Vagina (tissue), 2 donors: Measurements from ENCODE around the gene ADAMTS14.

ENCODE experiments used
- POLR2AphosphoS5 ChIP-seq, 2 donors: sonication (generic); formaldehyde crosslinking; IDR thresholded peaks; one replicate each; pipeline ENCODE4 v1.9.0; 2017; ENCODE audit warnings: antibody characterized with exemption in 2 of 2, mild to moderate bottlenecking in 2 of 2, low read depth in 1 of 2; ENCODE audit not compliant: insufficient read depth in 1 of 2
- TF ChIP-seq, protein P1 (sequence below), 3 experiments: fragments of 450-650 bp in 2 of 3; fragments of 200-600 bp in 1 of 3; sonication (generic) in 1 of 3; IDR thresholded peaks; one replicate each; pipeline ENCODE4 v1.5.1; 2017 to 2019; ENCODE audit warnings: antibody characterized with exemption in 3 of 3, mild to moderate bottlenecking in 2 of 3, moderate library complexity in 2 of 3

DNA sequence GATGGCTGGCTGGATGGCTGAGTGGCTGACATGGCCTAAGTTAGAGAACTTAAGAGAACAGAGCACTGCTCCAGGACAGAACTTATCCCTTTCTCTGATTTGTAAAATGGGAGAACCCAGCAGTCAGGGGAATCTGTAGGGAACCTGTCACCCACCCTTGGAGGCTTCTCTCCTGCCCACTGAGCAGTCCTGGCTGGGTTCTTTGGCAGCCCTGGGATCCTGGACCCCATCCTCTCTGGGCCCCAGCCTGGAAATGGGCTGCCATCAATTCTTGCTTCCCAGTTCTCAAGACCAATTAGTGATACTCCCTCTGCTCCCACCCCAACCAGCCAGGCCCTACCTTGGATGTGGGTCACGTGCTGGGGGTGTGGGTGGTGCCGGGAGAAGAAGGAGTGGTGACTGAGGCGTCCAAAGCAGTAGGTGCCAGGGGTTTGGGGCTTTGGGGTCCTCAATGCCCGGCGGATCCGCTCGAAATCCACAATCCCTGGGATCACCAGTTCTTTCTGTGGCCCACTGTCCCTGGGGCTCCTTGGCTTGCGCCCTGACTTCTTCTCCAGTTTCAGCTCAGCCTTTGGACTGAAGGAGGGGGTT is 109.2 kb downstream of the ADAMTS14 start:
- TF ChIP-seq, protein P1, sequence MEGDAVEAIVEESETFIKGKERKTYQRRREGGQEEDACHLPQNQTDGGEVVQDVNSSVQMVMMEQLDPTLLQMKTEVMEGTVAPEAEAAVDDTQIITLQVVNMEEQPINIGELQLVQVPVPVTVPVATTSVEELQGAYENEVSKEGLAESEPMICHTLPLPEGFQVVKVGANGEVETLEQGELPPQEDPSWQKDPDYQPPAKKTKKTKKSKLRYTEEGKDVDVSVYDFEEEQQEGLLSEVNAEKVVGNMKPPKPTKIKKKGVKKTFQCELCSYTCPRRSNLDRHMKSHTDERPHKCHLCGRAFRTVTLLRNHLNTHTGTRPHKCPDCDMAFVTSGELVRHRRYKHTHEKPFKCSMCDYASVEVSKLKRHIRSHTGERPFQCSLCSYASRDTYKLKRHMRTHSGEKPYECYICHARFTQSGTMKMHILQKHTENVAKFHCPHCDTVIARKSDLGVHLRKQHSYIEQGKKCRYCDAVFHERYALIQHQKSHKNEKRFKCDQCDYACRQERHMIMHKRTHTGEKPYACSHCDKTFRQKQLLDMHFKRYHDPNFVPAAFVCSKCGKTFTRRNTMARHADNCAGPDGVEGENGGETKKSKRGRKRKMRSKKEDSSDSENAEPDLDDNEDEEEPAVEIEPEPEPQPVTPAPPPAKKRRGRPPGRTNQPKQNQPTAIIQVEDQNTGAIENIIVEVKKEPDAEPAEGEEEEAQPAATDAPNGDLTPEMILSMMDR (IDR thresholded peaks at IDR 0.05): no peak
- TF ChIP-seq POLR2AphosphoS5 (IDR thresholded peaks at IDR 0.05; ENCODE audit: insufficient read depth in 1 of 2, low read depth in 1 of 2): no peak
